ENCODE measurements around the gene PPIP5K1.
A peak's percentile ranks its signal among the peaks of the same experiment; 100 is the strongest.
"Not testable (repeated sequence)": the region's sequence is repeated elsewhere in the genome, so short reads cannot be mapped to it uniquely, and the experiment has no call there.

PPIP5K1 gene

DNA sequence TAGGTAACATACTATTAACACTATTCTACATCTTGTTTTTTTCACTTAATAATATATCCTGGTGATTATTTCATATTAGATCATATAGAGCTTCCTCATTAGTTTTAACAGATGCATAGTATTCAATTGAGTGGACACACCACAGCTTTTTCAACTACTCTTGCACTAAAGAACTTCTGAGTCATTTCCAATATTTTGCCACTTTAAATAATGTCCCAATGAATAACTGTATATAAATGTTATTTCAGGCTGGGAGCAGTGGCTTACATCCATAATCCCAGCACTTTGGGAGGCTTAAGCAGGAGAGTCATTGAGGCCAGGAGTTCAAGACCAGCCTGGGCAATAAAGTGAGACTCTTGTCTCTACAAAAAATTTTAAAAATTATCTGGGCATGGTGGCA is 45.7 kb downstream of the PPIP5K1 start:
- DNase-seq, result no peak

DNA sequence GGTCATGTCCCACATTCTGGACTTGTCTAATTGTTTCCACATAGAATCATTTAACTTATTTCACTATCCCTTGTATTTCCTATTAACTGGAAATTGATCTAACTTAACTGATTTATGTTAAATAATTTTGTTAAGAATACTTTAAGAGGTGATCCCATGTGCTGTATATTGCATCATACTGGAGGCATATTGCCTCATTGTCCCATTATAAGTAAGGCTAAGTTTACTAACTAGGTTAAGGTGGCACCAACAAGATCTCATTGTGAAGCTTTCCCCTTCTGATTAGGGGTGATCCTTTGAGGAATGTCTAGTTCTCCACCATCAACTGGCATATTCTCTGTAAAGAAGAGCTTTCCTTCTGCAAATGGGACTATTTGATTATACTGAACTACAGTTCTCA is 48.2 kb downstream of the PPIP5K1 start:
- DNase-seq, result no peak

DNA sequence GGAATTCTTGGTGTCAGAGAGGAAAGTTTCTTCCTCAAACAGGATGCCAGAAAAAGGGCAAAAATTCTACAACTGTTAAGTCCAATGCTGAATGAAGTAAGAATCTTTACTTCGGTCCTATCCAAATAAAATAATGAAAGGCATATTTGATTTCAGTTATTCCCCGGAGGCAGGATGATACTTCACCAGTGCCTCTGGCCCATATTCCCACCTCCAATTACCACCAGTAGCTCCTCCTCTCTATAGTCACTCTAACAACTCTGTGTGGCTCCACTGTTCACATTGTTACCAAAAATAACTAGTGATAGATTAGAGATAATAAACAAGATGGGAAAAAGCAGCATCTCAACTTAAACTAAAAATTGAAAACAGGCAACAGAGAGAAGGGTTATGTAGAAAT is 51.9 kb downstream of the PPIP5K1 start:
- no peak for DNase-seq

DNA sequence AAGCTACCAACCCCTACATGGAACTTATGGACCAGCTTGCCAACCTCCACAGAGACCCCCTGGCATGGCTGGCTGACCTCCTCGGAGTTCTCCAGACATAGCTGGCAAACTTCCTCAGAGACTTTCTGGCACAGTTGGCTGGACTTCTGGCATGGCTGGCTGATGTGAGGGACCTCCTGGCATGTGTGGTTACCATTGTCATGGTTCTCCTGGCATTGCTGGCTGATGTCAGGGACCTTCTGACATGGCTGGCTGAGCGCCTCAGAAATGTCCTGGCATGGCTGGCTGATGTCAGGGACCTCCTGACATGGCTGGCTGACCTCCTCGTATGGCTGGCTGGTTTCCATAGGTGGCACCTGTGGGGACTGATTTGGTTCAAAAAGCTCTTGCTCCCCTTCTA is 55.1 kb downstream of the PPIP5K1 start:
- DNase-seq, result no peak

DNA sequence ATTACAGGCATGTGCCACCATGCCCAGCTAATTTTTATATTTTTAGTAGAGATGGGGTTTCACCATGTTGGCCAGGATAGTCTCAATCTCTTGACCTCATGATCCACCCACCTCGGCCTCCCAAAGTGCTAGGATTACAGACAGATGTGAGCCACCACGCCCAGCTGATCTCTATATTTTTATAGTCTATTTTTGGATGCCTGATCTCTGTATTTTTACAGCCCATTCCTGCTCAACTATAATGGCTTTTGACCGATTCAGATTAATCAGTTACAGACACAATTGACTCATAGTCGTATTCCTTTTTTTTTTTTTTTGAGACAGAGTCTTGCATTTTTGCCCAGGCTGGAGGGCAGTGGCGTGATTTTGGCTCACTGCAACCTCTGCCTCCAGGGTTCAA is 57.2 kb downstream of the PPIP5K1 start:
- DNase-seq, result not testable (repeated sequence)

DNA sequence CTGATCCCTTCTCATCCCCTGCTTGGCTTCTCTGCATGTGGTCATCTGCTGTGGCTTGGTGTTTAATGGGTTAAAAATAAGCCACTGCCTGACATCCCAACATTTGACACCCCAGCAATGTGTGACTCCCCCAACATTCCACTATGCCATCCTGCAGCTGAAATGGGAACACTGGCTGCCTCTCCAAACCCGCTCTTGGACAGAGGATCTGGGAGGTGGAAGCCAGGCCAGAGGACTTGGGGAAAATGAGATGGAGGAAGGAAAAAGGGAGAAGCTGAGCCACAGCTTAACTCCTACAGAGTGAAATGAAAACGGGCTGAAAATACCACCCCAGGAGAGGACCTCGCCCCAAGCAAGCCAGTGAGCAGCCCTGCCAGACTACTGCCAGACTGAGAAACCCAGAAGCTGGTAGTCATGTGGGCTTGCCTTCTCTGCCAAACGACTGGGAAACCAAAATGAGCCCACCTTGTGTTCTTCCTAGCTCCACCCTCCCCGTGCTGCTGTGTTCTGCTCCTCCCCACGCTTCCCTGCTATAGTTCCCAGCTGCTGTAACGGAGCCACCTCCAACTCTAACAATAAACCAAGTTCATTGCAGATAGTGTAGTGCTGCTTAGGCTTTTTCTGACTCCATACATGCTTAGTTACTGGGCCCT is 58.9 kb downstream of the PPIP5K1 start:
- no peak for DNase-seq

DNA sequence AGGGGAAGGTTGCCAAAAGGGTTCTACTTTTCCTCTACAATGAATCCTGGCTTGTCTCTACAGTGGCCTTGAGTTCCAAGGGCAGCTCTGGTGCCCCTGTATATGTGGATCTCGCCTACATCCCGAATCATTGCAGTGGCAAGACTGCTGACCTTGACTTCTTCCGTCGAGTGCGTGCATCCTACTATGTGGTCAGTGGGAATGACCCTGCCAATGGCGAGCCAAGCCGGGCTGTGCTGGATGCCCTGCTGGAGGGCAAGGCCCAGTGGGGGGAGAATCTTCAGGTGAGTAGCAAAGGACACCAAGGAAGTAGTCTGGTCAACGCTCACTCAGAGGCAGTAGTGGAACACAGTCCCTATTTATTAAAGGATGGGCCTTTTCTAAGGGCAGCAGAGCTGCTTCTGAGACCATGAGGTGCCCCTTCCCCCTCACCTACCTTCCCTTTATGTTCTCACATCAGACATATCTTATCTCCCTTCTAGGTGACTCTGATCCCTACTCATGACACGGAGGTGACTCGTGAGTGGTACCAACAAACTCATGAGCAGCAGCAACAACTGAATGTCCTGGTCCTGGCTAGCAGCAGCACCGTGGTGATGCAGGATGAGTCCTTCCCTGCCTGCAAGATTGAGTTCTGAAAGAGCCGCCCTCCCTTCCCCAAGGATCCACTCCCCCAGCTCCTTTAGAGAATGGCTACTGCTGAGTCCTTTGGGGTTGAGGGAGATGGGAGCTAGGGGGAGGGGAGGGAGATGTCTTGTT is 60.2 kb downstream of the PPIP5K1 start:
- DNase-seq, result no peak

DNA sequence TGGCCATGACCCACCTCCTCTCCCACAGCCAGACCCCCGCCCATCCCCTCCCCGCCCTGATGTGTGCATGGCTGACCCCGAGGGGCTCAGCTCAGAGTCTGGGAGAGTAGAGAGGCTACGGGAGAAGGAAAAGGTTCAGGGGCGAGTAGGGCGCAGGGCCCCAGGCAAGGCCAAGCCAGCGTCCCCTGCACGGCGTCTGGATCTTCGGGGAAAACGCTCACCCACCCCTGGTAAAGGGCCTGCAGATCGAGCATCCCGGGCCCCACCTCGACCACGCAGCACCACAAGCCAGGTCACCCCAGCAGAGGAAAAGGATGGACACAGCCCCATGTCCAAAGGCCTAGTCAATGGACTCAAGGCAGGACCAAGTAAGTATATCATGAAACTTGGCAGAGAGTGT is 60.9 kb downstream of the PPIP5K1 start:
- no peak for DNase-seq

DNA sequence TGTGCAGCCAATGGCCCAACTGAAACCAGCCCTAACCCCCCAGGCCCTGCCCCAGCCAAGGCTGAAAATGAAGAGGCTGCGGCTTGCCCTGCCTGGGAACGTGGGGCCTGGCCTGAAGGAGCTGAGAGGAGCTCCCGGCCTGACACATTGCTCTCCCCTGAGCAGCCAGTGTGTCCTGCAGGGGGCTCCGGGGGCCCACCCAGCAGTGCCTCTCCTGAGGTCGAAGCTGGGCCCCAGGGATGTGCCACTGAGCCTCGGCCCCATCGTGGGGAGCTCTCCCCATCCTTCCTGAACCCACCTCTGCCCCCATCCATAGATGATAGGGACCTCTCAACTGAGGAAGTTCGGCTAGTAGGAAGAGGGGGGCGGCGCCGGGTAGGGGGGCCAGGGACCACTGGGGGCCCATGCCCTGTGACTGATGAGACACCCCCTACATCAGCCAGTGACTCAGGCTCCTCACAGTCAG is 61.4 kb downstream of the PPIP5K1 start:
- DNase-seq, result no peak

DNA sequence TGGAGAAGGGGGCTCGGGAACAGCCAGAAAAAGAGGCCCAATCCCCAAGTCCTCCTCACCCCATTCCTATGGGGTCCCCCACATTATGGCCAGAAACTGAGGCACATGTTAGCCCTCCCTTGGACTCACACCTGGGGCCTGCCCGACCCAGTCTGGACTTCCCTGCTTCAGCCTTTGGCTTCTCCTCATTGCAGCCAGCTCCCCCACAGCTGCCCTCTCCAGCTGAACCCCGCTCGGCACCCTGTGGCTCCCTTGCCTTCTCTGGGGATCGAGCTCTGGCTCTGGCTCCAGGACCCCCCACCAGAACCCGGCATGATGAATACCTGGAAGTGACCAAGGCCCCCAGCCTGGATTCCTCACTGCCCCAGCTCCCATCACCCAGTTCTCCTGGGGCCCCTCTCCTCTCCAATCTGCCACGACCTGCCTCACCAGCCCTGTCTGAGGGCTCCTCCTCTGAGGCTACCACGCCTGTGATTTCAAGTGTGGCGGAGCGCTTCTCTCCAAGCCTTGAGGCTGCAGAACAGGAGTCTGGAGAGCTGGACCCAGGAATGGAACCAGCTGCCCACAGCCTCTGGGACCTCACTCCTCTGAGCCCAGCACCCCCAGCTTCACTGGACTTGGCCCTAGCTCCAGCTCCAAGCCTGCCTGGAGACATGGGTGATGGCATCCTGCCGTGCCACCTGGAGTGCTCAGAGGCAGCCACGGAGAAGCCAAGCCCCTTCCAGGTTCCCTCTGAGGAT is 62.0 kb downstream of the PPIP5K1 start:
- no peak for DNase-seq

DNA sequence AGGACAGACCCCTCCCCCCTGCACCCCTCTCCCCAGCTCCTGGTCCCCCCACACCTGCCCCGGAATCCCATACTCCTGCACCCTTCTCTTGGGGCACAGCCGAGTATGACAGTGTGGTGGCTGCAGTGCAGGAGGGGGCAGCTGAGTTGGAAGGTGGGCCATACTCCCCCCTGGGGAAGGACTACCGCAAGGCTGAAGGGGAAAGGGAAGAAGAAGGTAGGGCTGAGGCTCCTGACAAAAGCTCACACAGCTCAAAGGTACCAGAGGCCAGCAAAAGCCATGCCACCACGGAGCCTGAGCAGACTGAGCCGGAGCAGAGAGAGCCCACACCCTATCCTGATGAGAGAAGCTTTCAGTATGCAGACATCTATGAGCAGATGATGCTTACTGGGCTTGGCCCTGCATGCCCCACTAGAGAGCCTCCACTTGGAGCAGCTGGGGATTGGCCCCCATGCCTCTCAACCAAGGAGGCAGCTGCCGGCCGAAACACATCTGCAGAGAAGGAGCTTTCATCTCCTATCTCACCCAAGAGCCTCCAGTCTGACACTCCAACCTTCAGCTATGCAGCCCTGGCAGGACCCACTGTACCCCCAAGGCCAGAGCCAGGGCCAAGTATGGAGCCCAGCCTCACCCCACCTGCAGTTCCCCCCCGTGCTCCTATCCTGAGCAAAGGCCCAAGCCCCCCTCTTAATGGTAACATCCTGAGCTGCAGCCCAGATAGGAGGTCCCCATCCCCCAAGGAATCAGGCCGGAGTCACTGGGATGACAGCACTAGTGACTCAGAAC is 62.8 kb downstream of the PPIP5K1 start:
- DNase-seq, result no peak

DNA sequence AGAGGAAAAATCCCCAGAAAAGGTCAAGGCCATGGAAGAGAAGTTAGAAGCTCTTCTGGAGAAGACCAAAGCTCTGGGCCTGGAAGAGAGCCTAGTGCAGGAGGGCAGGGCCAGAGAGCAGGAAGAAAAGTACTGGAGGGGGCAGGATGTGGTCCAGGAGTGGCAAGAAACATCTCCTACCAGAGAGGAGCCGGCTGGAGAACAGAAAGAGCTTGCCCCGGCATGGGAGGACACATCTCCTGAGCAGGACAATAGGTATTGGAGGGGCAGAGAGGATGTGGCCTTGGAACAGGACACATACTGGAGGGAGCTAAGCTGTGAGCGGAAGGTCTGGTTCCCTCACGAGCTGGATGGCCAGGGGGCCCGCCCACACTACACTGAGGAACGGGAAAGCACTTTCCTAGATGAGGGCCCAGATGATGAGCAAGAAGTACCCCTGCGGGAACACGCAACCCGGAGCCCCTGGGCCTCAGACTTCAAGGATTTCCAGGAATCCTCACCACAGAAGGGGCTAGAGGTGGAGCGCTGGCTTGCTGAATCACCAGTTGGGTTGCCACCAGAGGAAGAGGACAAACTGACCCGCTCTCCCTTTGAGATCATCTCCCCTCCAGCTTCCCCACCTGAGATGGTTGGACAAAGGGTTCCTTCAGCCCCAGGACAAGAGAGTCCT is 63.6 kb downstream of the PPIP5K1 start:
- DNase-seq, result no peak

DNA sequence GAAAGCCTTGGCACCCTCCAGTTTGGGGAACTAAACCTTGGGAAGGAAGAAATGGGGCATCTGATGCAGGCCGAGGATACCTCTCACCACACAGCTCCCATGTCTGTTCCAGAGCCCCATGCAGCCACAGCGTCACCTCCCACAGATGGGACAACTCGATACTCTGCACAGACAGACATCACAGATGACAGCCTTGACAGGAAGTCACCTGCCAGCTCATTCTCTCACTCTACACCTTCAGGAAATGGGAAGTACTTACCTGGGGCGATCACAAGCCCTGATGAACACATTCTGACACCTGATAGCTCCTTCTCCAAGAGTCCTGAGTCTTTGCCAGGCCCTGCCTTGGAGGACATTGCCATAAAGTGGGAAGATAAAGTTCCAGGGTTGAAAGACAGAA is 64.9 kb downstream of the PPIP5K1 start:
- DNase-seq, result no peak

DNA sequence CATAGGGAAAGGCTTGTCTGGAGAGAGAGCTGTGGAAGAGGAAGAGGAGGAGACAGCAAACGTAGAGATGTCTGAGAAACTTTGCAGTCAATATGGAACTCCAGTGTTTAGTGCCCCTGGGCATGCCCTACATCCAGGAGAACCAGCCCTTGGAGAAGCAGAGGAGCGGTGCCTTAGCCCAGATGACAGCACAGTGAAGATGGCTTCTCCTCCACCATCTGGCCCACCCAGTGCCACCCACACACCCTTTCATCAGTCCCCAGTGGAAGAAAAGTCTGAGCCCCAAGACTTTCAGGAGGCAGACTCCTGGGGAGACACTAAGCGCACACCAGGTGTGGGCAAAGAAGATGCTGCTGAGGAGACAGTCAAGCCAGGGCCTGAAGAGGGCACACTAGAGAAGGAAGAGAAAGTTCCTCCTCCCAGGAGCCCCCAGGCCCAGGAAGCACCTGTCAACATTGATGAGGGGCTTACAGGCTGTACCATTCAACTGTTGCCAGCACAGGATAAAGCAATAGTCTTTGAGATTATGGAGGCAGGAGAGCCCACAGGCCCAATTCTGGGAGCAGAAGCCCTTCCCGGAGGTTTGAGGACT is 65.7 kb downstream of the PPIP5K1 start:
- DNase-seq, result no peak

DNA sequence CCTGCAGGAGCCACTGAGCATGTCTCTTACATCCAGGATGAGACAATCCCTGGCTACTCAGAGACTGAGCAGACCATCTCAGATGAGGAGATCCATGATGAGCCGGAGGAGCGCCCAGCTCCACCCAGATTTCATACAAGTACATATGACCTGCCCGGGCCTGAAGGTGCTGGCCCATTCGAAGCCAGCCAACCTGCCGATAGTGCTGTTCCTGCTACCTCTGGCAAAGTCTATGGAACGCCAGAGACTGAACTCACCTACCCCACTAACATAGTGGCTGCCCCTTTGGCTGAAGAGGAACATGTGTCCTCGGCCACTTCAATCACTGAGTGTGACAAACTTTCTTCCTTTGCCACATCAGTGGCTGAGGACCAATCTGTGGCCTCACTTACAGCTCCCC is 66.4 kb downstream of the PPIP5K1 start:
- DNase-seq, result no peak

DNA sequence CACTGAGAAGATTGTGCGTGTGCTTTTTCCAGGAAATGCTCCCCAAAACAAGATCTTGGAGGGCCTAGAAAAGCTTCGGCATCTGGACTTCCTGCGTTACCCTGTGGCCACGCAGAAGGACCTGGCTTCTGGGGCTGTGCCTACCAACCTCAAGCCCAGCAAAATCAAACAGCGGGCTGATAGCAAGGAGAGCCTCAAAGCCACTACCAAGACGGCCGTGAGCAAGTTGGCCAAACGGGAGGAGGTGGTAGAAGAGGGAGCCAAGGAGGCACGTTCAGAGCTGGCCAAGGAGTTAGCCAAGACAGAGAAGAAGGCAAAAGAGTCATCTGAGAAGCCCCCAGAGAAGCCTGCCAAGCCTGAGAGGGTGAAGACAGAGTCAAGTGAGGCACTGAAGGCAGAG is 67.8 kb downstream of the PPIP5K1 start:
- DNase-seq, result no peak

DNA sequence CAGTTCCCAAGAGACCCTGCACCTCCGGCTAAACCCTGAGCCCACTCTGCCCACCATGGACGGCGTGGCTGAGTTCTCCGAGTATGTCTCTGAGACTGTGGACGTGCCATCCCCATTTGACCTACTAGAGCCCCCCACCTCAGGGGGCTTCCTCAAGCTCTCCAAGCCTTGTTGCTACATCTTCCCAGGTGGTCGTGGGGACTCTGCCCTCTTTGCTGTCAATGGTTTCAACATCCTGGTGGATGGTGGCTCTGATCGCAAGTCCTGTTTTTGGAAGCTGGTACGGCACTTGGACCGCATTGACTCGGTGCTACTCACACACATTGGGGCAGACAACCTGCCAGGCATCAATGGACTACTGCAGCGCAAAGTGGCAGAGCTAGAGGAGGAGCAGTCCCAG is 68.6 kb downstream of the PPIP5K1 start:
- DNase-seq, result no peak

DNA sequence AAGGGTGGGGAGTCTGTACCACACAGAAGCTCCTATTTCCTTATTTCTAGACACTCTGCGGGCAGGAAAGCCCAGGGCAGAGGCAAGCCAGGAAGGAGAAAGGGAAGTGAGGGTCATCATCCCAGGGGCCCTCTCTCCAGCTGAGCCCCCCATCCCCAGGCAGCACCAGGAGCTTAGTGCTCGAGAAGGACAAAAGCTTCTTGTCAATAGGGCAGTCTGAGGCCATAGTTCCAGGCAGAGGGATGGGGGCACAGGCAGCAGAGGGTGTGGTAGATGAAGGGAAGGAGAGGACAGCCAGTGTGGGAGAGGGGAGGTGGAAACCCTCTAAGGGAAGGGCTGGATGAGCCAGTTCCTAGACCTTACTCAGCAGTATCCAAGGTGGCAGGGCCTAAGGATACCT is 69.9 kb downstream of the PPIP5K1 start:
- no peak for DNase-seq

DNA sequence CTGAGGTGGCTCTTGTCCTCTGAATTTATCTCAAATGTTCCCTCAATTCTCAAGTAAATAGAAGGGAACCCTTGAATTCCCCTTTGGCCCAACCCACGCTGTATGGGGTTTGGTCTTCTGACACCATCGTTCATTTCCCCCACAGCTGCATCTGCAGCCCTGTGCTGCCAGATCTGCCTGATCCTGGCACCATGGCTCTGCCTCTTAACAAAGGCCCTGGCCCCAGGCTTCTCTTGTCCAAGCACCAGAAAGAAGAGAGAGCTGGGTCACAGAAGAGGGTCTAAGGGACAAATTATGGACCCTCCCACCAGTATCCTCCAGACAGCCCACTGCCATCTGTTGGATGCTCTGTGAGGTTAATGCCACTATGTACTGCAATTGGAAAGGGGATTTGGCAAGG is 70.8 kb downstream of the PPIP5K1 start:
- no peak for DNase-seq

DNA sequence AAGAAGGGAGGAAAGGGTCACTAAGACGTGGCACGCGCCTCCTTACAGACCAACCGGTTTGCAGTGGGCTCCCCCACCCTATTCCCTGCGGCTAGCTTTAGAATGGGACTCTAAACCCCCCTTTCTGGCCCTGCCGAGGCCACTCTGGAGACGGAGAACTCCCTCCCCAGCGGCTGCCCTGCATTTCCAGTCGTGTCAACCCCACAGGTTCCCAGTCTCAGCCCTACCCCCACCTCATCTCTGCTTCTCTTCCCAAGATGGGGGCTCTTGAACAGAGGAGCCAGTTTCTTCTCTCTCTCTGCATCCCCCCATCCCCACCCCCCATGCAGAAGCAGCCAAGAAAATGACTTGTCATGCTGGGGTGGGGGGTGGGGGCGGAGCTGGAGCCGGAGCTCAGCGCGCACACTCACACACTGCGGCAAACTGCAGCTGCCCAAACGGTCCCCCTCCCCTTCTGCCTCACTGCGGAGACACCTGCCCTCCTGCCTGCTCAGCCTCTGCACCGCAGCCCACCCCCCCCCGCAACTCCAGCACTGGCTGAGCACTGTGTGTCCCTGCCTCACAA is 71.7 kb downstream of the PPIP5K1 start:
- peak; percentile 46 for DNase-seq

DNA sequence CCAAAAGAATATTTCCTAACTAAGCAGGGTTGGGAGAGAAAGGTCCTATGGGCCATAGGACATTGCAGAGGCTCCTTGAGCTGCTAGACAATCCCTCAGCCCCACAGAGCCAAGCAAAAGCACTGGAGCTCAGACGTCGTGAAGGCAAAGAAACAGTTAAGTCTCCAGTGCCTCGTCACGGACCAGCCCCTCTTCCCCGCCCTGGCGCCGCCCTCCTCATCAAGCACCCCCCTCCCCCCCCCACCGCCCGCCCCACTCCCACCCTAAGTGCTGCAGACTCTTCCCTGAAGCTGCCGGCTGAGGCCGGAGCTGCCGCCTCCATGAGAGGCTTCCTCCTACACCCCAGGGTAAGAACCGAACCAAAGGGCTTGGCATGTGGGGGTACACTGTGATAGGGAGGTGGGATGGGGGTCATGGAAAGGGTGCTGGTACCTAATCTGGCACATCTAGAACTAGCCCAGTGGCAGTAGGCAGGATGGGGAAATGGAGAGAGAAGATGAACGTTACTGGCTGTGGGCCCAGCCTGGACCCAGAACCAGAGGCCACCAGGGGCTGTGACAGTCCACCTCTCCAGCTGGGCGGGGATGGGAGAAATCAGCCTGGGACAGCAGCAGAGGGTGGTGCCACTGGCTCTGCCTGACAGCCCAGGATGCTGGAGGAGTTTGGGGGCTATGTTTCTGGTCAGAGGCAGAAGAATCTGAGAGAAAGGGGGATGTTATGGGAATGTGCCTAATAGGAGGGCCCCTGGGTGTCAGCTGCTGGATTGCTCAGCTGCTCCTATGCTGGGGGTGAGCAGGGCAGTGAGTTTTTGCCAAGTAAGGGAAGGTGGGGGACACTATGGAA is 72.4 kb downstream of the PPIP5K1 start, which contains the start of gene MAP1A:
TSS of gene MAP1A (plus strand) at position 255 of the 843 bp plus-strand sequence. CDS start 3,866 bp downstream, outside the sequence.
- DNase-seq, result peak; percentile 21
